Astrocyte of the cerebellum (primary cell): ENCODE measurements around the gene TMEM178A.

ENCODE experiments used
- DNase-seq: peaks from one replicate; pipeline ENCODE4 v3.0.0-alpha.2; 2011; ENCODE audit warnings: low read depth
- H3K4me3 ChIP-seq: 2 replicates; pipeline ENCODE4 v1.5.1; 2011; ENCODE audit warnings: mild to moderate bottlenecking, low read depth, low read length, moderate library complexity
- in situ Hi-C: cut with HindIII; loops from 2 replicates; pipeline ENCODE4 v1.10.0; 2017; ENCODE audit warnings: low sequenced_read_pairs
- TF ChIP-seq, protein P1 (sequence below): IDR thresholded peaks from 2 replicates; pipeline ENCODE4 v1.5.1; 2012; ENCODE audit warnings: low read length, low read depth, moderate library complexity, mild to moderate bottlenecking; ENCODE audit errors: missing control alignments

Gene TMEM178A

DNA sequence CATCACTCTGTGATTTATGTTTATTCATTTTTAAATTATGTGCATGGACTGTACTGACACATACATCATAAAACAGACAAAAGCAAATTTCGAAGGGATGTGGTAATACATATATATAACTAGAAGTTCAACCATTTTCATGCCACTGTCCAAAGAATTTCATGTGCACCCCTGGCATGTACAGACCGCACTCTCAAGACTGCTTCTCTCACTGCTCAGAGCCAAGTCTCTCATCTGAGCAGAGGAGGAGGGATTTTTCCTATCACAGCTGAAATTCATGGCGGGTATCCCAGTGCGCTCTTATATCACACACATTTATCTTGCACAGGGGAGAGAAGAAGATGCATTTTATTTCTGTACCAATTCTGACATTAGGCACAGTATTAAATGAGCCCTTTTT, 5.9 kb downstream of the TMEM178A start:
- in situ Hi-C loops = no loop called here
- no peak overlapping the region for H3K4me3 ChIP-seq
- TF ChIP-seq, protein P1, sequence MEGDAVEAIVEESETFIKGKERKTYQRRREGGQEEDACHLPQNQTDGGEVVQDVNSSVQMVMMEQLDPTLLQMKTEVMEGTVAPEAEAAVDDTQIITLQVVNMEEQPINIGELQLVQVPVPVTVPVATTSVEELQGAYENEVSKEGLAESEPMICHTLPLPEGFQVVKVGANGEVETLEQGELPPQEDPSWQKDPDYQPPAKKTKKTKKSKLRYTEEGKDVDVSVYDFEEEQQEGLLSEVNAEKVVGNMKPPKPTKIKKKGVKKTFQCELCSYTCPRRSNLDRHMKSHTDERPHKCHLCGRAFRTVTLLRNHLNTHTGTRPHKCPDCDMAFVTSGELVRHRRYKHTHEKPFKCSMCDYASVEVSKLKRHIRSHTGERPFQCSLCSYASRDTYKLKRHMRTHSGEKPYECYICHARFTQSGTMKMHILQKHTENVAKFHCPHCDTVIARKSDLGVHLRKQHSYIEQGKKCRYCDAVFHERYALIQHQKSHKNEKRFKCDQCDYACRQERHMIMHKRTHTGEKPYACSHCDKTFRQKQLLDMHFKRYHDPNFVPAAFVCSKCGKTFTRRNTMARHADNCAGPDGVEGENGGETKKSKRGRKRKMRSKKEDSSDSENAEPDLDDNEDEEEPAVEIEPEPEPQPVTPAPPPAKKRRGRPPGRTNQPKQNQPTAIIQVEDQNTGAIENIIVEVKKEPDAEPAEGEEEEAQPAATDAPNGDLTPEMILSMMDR = no peak
- no peak for DNase-seq

DNA sequence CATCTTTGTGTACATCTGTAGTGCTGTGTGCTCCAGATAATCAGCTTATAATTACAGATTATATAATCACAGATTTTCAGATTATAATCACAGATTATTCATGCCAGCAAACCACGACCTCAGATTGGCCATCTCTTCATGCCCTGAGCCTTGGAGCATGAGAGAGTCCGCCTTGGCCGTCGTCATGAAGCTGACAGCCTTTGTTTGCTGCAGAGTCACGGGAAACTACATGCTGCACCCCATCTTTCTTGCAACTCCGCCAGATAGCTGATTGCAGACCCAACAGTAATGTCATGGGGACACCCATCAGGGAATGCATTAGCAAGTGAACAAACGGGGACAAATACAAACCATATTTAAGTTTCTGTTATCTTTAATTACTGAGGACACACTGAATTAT, 7.3 kb downstream of the TMEM178A start:
- no peak for DNase-seq
- H3K4me3 ChIP-seq = no peak overlapping the region
- in situ Hi-C loops = no loop called here
- TF ChIP-seq, protein P1 = no peak

DNA sequence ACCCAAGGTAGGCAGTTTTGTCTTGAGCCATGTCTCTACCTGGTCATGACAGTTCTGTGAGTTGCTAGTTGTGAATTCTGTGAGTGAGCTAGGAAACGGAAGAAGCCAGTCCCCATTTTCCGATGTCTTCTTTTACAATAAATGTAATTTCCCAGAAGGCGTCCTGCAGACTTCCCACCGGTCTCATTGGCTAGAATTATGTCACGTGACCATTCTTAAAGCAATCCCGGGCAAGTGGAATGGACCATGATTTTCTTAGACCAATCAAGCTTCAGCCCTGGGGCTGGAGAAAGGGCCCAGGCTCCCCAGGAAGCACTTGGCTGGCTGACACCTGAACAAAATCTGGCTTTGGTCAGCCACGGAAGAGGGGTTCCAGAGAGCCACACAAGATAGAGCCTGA, 10.6 kb downstream of the TMEM178A start:
- H3K4me3 ChIP-seq = no peak overlapping the region
- in situ Hi-C loops = no loop called here

DNA sequence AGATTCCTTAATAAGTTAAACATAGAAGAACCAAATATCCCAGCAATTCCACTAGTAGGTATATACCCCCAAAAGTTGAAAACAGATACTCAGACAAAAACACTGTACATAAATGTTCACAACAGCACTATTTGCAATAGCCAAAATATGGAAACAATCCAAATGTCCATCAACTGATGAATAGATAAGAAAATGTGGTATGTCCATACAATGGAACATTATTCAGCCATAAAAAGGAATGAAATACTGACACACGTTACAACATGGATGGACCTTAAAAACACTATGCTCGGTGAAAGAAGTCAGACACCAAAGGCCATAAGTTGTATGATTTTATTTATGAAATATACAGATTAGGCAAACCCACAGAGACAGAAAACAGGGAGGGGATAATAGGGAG, 12.5 kb downstream of the TMEM178A start:
- TF ChIP-seq, protein P1 = no peak
- H3K4me3 ChIP-seq = no peak overlapping the region
- no peak for DNase-seq
- in situ Hi-C loops = no loop called here

More for the DNA sequence above, 10.6 kb downstream of the TMEM178A start:
- no peak for DNase-seq
- TF ChIP-seq, protein P1 = no peak

DNA sequence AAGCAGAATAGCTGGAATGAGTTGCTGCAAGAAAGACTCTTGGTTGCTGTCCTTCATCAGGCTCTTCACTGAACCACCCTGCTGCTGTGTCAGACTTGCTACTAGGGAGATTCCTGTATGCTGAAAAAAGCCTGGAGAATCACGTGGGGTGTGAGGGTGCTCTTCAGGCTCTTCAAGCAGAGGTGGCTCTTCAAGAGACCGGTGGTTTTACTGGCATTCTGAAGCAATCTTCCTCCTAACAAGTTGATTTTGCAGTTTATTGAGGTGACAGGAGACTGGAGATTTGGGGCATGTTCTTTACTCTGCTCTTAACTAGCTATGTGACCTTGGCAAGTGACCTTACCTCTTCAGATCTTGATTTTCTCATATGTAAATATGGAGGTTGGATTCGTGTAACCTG, 14.1 kb downstream of the TMEM178A start:
- TF ChIP-seq, protein P1 = no peak
- H3K4me3 ChIP-seq = no peak overlapping the region
- DNase-seq = no peak
- in situ Hi-C loops = no loop called here

DNA sequence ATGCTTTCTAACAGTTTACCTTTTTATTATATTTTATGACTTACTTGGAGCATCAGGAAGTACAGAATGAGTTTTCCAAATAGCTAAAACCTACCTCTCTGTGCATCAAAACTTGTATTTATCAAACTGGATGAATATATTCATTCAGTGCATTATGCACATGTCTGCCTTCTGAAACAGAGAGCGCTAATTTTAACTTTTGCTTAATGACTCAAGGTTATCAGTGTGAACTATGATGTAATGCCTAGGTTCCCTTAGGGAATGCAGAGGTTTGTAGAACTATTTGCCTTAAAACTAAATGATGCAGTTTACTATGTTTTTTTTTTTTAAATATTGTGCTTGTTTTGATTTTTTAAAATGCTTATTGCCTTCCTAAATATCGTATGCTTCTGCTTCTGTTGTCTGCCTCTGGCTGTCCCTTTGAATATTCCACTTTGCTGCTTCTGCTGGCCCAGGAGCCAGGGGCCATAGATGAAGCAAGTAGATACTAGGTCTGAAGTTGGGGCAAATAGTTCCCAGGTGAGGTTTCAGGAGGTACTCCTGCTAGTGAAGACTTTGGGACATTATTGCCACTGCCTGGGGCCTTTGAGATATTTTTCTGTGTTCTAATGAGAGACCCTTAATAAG, 16.5 kb downstream of the TMEM178A start:
- TF ChIP-seq, protein P1 = no peak
- DNase-seq = no peak
- in situ Hi-C loops = no loop called here
- no peak overlapping the region for H3K4me3 ChIP-seq
